Measurements from ENCODE around the gene NOLC1. TPM values are rescaled to one million over a fixed set of nuclear protein-coding genes. Genes with fewer than 3 reads are reported as not detected.
A peak's percentile ranks its signal among the peaks of the same experiment; 100 is the strongest.

NOLC1 gene
- total RNA-seq, result 10 to 100 TPM; 32.6 to 38.6 TPM
- long read RNA-seq, donor 1, transcript NOLC1-209 (13 exons, 3,932 nt), result major isoform, 6 of 14 reads
- long read RNA-seq, donor 1, partial matches to known transcripts, result 4 of 14 reads
- long read RNA-seq, donor 1, other reads (novel, unspliced or antisense), result 1 of 14 reads
- long read RNA-seq, donor 2, partial matches to known transcripts, result 26 of 38 reads
- long read RNA-seq, donor 2, other reads (novel, unspliced or antisense), result 6 of 38 reads

GRCh38 chr10:102151774-102152544, at the start of gene NOLC1:
Gene NOLC1 (plus strand): TSS chr10:102152389. CDS start chr10:102152411, 22 bp downstream.
- intact Hi-C loops (cut with DNase I), result no loop called here
- DNase-seq (ENCODE audit: low spot score), result peak; percentile 100

GRCh38 chr10:102102421-102102820, 49.8 kb upstream of the NOLC1 start:
- DNase-seq (ENCODE audit: low spot score), result no peak
- intact Hi-C loops (cut with DNase I), result no loop called here

- no peak for DNase-seq (ENCODE audit: low spot score)
Measured at GRCh38 chr10:102106998-102107397, 45.2 kb upstream of the NOLC1 start.

GRCh38 chr10:102109166-102110116, 42.7 kb upstream of the NOLC1 start:
- no peak for DNase-seq (ENCODE audit: low spot score)
- intact Hi-C loops (cut with DNase I), result no loop called here

More at GRCh38 chr10:102106998-102107397, 45.2 kb upstream of the NOLC1 start:
- intact Hi-C loops (cut with DNase I), result no loop called here

DNA sequence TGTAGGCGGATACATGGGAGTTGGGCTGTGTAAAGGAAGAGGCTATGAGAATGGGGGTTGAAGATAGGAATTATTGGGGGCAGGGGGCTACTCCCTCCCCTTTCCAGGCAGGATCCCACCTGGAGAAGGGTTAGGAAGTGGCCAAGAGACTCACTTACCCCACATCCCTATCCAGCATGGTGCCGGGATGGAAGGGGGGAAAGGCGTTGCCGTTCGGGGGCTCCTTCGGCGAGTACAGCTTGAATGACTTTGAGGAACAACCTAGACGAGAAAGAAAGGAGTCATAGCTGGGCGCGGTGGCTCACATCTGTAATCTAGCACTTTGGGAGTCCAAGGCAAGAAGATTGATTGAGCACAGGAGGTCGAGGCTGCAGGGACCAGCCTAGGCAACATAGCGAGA, 40.9 kb upstream of the NOLC1 start:
- intact Hi-C loops (cut with DNase I), result no loop called here
- no peak for DNase-seq (ENCODE audit: low spot score)

DNA sequence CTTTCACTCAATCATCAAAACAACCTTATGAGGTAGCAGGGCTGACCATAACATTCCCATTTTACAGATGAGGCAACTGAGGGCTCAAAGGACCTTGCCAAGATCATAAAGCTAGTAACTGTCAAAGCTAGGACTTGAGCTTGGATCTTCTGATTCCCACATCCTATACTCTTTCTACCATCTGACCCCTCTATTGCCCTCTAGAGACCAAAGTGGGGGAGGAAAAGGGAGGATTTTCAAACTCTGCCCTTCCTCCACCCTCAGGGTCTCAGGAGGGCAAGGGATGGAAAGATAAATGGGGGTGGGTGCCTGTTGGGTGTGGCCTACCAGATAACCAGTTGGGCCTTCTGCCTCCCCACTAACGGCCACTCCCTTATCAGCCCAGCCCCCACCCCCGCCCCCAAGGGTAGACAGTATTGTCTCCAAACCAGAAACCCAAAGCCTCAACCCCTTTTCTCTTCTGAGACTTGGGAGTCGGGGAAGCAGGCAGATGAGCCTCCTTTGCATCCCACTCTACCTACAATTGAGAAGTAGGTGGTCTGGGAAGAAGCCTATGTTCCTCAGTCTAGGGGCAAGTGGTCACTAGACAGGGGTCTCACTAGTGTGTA, 39.9 kb upstream of the NOLC1 start:
- intact Hi-C loops (cut with DNase I), result no loop called here
- DNase-seq (ENCODE audit: low spot score), result no peak

DNA sequence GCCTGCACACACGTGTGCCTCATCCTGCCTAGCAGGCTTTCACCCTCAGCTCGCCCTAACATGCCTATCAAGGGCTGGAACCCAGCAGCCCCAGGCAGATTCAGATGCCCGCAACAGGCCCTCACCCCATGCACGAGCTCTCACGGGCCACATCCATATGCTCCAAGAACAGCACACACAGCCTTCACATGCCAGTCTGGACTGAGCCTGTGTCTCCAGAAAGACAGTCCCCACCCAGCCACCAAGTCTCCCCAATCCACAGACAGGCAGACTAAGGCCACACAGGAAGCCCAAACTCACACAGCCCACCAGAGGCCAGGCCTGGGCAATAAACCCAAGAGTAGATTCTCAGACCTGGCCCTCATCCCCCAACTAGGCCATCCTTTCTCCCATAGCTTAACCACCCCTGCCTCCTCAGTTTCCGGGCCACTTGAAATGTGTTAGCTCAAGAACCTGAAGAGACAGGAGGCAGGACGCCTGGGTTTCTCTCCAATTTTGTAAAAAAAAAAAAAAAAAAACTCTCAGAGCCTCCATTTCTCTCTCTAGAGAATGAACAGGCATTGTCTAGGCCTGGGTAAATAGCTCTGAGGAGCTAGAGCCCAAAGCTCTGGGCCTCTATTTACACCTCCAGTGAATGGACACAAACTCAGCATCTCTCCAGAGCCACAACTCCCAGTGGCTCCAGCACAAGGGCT, 38.8 kb upstream of the NOLC1 start:
- intact Hi-C loops (cut with DNase I), result no loop called here
- no peak for DNase-seq (ENCODE audit: low spot score)

DNA sequence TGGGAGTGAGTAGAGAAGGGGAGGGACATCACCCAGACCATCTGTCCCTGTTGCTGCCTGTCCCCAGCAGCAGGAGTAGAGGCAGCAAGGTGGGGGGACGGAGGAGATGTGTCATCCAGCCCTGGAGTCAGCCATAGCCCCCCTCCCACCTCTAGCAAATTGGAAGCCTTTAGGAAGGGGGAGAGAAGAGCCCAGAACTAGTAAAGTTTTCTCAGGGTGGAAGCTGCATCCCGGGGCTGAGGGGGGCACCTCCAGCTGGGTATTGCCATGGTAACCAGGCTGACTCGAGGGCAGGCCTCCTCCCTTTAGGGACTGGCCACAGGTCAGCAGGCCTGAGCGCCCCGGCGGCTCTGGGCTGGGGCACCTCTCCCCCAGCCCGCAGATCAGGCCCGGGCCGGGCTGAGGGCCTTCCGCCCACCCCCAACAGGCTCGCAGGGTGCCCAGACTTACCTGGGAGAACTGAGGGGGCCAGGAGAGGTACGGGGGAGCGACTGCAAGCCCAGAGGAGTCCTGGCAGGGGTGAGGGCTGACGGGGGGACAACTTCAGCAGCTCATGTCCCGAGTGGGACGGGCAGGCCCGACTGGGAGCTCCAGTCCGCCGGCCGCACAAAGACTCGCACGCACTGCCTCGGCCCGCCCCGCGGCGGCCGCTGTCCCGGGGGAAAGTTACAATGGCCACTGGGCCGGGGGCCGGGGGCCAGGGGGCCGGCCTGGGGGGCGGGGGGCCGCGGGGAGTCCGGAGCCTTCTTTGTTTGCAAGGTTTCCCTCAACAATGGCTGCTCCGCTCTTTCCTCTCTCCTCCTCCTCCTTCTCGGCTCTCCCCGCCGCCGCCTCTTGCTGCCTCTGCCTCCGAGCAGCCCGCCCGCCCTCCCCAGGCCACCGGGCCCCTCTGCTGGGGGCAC, 38.0 kb upstream of the NOLC1 start:
- no peak for DNase-seq (ENCODE audit: low spot score)
- intact Hi-C loops (cut with DNase I), result no loop called here

DNA sequence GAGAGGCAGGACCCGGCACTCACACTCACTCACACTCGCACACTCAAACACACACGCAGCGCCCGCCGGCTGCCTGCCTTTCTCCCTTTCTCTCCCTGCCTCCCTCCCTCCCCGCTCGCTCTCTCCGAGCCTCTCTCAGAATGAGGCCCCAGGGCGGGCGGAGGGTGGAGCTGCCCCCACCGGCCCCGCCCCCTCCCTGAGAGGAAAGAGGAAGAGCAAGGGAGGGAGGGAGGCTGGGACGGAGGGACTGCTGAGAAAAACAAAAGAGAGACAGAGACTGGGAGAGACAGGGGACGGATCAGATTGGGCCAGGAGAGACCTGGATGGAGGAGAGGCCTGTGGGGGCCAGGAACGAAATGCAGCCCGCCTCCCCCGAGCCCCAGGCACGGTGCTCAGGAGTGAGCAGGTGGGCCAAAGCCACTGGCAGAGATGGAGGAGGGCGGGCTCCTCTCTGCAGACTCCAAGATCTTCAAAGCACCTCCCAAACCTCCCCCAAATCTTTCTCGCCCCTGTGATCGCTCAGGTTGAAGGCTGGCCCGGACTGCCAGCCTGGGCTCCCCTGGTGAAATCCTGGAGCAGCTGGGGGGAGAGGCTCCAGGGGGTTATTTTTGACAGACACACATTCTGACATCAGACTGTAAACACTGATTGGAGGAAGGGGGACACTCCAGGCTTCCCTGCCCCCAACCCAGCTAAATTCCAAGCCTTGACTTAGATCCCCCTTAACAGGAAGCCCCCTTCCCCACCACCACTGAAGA, 37.1 kb upstream of the NOLC1 start:
- intact Hi-C loops (cut with DNase I), result no loop called here
- DNase-seq (ENCODE audit: low spot score), result peak; percentile 96

- intact Hi-C loops (cut with DNase I), result no loop called here
- no peak for DNase-seq (ENCODE audit: low spot score)
Measured at GRCh38 chr10:102115775-102116174, 36.4 kb upstream of the NOLC1 start.

GRCh38 chr10:102116656-102117055, 35.5 kb upstream of the NOLC1 start:
- DNase-seq (ENCODE audit: low spot score), result no peak
- intact Hi-C loops (cut with DNase I), result no loop called here

- DNase-seq (ENCODE audit: low spot score), result peak; percentile 93
- intact Hi-C loops (cut with DNase I), result no loop called here
Measured at GRCh38 chr10:102117391-102118159, 34.6 kb upstream of the NOLC1 start.

DNA sequence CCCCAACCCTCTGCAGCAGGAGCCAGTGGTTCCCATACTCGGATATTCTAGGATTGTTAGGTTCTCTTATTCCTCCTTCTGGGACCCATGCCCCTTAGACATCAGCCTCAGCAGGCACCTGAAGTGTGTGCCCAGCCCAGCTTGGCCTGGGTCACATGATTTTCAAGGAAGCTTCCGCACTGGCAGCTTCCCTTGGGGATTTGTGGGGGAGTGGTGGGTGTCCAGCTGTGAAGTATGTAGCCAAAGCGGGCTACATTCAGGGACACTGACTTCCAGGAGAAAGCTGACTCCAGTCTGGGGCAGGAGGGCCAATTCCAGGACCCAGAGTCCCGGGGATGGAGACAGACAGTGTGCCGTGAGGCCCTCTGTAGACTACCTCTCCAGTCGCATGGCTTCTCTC, 33.3 kb upstream of the NOLC1 start:
- DNase-seq (ENCODE audit: low spot score), result no peak
- intact Hi-C loops (cut with DNase I), result no loop called here

GRCh38 chr10:102119417-102120141, 32.6 kb upstream of the NOLC1 start:
- intact Hi-C loops (cut with DNase I), result no loop called here
- DNase-seq (ENCODE audit: low spot score), result no peak

DNA sequence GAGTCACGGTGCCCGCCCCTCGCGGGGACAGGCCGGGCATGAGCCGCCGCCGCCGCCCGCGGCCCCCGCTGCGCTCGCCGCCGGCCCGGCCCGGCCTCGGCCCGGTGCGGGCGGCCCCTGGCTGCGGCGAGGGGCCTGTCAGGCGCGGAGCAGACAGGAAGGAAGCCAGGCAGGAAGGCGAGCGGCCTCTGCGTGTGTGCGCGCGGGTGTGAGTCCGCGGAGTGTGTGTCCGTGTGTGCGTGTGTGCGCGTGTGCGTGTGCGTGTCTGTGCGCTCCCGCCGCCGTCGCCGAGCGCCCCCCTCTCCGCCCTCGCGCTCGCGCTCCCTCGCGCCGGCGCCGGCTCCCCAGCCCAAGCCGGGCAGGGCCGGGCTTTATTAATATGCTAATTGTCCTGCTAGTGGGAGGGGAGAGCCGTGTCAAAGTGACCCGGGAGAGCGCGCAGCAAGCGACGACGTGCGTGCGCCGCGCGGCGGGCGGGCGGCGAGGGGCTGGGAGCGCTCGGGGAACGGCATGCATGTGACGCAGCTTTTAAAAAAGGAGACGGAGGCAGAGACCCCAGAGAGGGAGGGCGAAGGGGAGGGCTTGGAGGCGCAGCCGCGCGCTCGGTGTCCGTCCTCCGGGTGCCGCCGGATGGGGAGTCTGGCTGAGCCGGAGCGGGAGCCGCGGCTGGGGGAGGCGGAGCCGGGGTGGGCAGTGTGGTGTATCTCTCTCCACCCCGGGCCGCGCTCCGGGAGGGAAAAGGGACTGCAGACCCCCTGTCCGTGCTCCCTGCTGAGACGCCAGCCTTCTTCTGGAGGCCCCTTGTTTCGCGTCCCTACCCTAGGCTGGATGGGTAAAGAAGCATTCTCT, 31.8 kb upstream of the NOLC1 start, which contains the start of gene LDB1:
Gene LDB1 (minus strand): TSS at position 227 of the 849 bp plus-strand sequence. CDS start 258 bp downstream, outside the sequence.
- intact Hi-C loops (cut with DNase I), result no loop called here
- peak; percentile 92 for DNase-seq (ENCODE audit: low spot score)
